Nephron (organoid): ENCODE data around the gene KLHDC2.
"Not testable (repeated sequence)": the region's sequence is repeated elsewhere in the genome, so short reads cannot be mapped to it uniquely, and the experiment has no call there.

Experiments used
- H3K27ac Mint-ChIP-seq, 3 experiments: 2 replicates each; pipeline ENCODE4 v1.8.0; 2020; ENCODE audit warnings: mixed read lengths in 3 of 3, mild to moderate bottlenecking in 2 of 3, moderate library complexity in 1 of 3
- H3K27me3 Mint-ChIP-seq: 2 replicates; pipeline ENCODE4 v1.8.0; 2021; ENCODE audit warnings: low read depth, mild to moderate bottlenecking, moderate library complexity, mixed read lengths
- H3K36me3 Mint-ChIP-seq: 2 replicates; pipeline ENCODE4 v1.8.0; 2020; ENCODE audit warnings: low read depth, mixed read lengths
- H3K4me1 Mint-ChIP-seq: 2 replicates; pipeline ENCODE4 v1.8.0; 2020; ENCODE audit warnings: mixed read lengths
- H3K4me3 Mint-ChIP-seq, 3 experiments: 2 replicates each; pipeline ENCODE4 v1.8.0; 2020; ENCODE audit warnings: mild to moderate bottlenecking in 3 of 3, mixed read lengths in 3 of 3, moderate library complexity in 2 of 3
- H3K9me3 Mint-ChIP-seq: 2 replicates; pipeline ENCODE4 v1.8.0; 2020; ENCODE audit warnings: mixed read lengths
- CTCF ChIP-seq, 3 experiments: fragments of 200-600 bp; sonication (generic); IDR thresholded peaks; one replicate each; pipeline ENCODE4 v1.5.0; 2021; ENCODE audit warnings: antibody characterized with exemption in 3 of 3; ENCODE audit not compliant: unreplicated experiment in 3 of 3

Gene KLHDC2

GRCh38 chr14:49745191-49745590 is 22.8 kb upstream of the KLHDC2 start:
- Mint-ChIP-seq H3K9me3 (no peaks in the 10 kb centered on the region), H3K27me3 (no peaks in the 10 kb centered on the region), H3K36me3 (peaks cover 15% of the 10 kb centered on the region), H3K4me1 (no peaks in the 10 kb centered on the region), H3K27ac (no peak overlapping the region), H3K4me3 (no peak overlapping the region)
- no peak for TF ChIP-seq CTCF (IDR thresholded peaks at IDR 0.05; ENCODE audit: unreplicated experiment in 3 of 3)

- H3K27ac Mint-ChIP-seq, H3K4me1 Mint-ChIP-seq, H3K27me3 Mint-ChIP-seq, H3K9me3 Mint-ChIP-seq, H3K4me3 Mint-ChIP-seq: not testable (repeated sequence)
- H3K36me3 Mint-ChIP-seq, result peaks cover 15% of the 10 kb centered on the region
Observed at GRCh38 chr14:49746476-49746875, 21.5 kb upstream of the KLHDC2 start.

- H3K4me3 Mint-ChIP-seq, result no peak overlapping the region
Observed at GRCh38 chr14:49754570-49755097, 13.3 kb upstream of the KLHDC2 start.

GRCh38 chr14:49755378-49755777 is 12.6 kb upstream of the KLHDC2 start:
- H3K27me3 Mint-ChIP-seq, result no peaks in the 10 kb centered on the region
- no peak for TF ChIP-seq CTCF (IDR thresholded peaks at IDR 0.05; ENCODE audit: unreplicated experiment in 3 of 3)
- no peak overlapping the region for H3K4me3 Mint-ChIP-seq
- H3K27ac Mint-ChIP-seq, result no peak overlapping the region
- H3K4me1 Mint-ChIP-seq, result no peaks in the 10 kb centered on the region
- no peaks in the 10 kb centered on the region for H3K36me3 Mint-ChIP-seq
- peaks cover 3% of the 10 kb centered on the region for H3K9me3 Mint-ChIP-seq

More at GRCh38 chr14:49754570-49755097, 13.3 kb upstream of the KLHDC2 start:
- H3K4me1 Mint-ChIP-seq, result no peaks in the 10 kb centered on the region
- no peak for TF ChIP-seq CTCF (IDR thresholded peaks at IDR 0.05; ENCODE audit: unreplicated experiment in 3 of 3)
- H3K27me3 Mint-ChIP-seq, result no peaks in the 10 kb centered on the region
- peaks cover 3% of the 10 kb centered on the region for H3K9me3 Mint-ChIP-seq
- H3K36me3 Mint-ChIP-seq, result no peaks in the 10 kb centered on the region
- no peak overlapping the region for H3K27ac Mint-ChIP-seq

GRCh38 chr14:49761839-49762551 is 6.0 kb upstream of the KLHDC2 start:
- Mint-ChIP-seq H3K36me3 (no peaks in the 10 kb centered on the region), H3K4me1 (peaks cover 3% of the 10 kb centered on the region), H3K4me3 (no peak overlapping the region), H3K27me3 (no peaks in the 10 kb centered on the region), H3K27ac (no peak overlapping the region), H3K9me3 (no peaks in the 10 kb centered on the region)
- no peak for TF ChIP-seq CTCF (IDR thresholded peaks at IDR 0.05; ENCODE audit: unreplicated experiment in 3 of 3)

- Mint-ChIP-seq H3K36me3 (peaks cover 7% of the 10 kb centered on the region), H3K4me1 (peaks cover 33% of the 10 kb centered on the region), H3K9me3 (no peaks in the 10 kb centered on the region), H3K4me3 (peak overlapping the region; percentile 84 to 99 (median 96)), H3K27me3 (no peaks in the 10 kb centered on the region), H3K27ac (peak overlapping the region; percentile 97 to 100 (median 99))
- TF ChIP-seq CTCF (IDR thresholded peaks at IDR 0.05; ENCODE audit: unreplicated experiment in 3 of 3), result no peak
Observed at GRCh38 chr14:49766839-49767238, 1.1 kb upstream of the KLHDC2 start.
